Activated CD4-positive, alpha-beta T cell treated with anti-CD3 and anti-CD28 coated beads, Interleukin-2, Interleukin-6, amounts not matched to agents 100 ng/mL and 50 ng/mL, durations not matched to agents 16 hours and 8 hours (primary cell): ENCODE data around the gene ORM2.
"Not testable (repeated sequence)": the region's sequence is repeated elsewhere in the genome, so short reads cannot be mapped to it uniquely, and the experiment has no call there.

Source experiments
- DNase-seq: peaks from one replicate; pipeline ENCODE4 v3.0.0-alpha.2; 2020

The ORM2 gene

DNA sequence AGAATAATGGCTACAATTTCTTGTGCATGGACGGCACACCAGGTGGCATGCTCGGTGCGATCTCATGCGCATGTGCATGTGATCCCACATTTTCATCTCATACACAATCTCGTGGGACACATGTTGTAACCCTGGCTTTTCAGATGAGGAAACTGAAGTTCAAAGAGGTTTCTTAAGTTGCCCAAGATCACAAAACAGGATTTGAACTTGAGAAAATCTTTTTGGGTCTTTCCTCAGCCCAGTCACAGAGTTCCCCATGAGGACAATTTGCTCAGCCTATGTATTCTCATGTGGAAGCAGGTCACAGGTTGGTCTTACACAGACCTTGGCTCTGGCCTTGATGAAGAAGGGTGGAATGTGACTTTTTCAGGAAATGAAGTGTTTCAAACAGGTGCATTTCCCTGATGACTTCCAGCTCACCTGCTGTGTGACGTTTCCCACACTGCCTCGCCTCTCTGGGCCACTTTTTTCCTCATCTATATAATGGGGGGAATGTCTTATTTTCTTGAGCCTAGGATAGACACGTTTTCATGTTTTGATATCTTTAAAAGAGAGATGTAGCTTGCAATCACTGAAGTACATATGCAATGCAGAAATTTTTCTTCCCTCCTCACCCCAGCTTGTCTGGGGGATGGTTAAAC, 13.8 kb upstream of the ORM2 start:
- no peak for DNase-seq

DNA sequence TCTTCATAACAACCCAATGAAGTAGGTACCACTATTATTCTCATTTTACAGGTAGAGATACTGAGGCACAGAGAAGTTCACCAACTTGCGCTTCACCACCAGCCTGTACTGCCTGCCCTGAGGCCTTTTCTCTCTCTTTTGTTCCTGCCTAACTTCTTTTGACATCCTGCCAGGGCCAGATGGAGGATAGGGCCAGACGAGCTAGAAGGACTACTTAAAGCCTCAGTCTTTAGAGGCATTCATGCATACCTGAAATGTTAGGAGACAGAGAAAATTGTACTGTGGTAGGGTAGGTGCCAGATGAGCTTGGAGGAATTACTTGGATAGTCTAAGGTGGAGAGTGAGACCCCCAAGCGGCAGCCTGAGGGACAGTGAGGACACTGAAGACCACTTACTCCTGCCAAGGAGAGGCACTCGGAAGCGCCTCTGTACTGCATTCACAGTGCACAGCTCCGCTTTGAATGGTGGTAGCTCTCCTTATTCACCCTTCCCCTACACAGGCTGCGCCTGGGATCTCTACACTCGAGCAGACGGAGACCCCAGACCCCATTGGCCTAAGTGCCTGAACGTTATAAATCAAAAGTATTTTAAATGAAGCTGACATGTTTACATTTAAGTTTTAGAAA, 13.0 kb upstream of the ORM2 start:
- no peak for DNase-seq

DNA sequence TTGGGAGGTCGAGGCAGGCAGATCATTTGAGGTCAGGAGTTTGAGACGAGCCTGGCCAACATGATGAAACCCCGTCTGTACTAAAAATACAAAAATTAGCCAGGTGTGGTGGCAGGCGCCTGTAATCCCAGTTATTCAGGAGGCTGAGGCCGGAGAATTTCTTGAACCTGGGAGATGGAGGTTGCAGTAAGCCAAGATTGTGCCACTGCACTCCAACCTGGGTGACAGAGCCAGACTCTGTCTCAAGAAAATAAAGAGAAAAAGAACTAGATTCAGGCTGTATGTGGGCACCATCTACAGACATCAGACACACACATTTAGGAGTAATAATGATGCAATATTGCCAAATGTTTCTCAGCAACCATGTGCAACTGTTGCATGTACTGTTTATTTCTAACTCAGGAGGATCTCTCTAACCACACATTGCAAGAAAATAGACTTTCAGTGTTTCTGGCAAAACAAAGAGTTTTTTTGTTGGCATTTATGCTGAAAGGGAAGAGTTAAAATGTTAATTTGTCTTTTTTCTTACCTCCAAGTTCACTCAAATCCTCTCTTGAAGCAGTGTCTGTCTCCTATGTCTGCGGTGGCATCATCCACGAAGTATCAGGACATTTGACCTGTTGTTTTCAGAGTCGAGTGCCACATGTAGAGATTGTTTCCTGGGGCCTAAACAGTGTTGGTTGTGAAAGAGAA, 11.9 kb upstream of the ORM2 start:
- DNase-seq, result peak; percentile 27

DNA sequence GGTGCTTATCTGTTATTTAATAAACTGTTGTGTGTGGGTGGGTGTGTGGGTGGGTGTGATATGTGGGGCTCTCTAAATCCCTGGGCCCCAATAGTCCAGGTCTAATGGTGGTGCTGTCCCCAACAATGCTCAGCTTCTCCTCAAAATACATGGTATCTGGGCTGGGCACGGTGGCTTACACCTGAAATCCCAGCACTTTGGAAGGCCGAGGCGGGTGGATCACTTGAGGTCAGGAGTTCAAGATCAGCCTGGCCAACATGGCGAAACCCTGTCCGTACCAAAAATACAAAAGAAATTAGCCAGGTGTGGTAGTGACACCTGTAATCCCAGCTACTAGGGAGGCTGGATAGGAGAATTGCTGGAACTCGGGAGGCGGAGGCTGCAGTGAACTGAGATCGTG, 11.3 kb upstream of the ORM2 start:
- DNase-seq, result no peak

DNA sequence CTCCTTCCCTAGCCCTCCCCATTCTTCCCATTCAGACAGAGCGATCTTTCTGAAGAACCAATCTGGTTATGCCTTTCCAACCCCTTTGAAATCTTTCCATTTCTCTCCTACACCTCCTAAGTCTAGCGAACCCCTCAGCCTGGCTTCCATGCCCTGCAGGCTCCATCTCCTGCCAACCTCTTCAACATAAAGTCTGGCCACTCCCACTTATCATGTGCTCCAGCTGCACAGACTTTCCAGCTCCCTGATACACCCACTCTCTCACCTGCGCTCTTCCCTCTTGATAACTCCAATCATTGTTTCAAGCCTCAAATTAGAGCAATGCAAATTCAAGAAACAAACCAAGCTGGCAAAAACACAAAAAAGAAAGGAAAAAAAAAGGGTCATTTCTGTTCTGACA, 10.5 kb upstream of the ORM2 start:
- DNase-seq, result no peak

DNA sequence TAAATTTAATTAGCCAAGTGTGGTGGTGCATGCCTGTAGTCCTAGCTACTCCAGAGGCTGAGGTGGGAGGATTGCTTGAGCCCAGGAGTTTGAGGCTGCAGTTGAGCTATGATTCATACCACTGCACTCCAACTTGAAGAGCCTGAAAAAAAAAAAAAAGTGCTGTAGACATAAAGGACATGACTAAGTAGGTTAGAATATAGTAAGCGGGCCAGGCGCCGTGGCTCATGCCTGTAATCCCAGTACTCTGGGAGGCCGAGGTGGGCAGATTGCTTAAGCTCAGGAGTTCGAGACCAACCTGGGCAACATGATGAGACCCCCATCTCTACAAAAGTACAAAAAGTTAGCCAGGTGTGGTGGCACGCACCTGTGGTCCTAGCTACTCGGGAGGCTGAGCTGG, 9.0 kb upstream of the ORM2 start:
- DNase-seq, result not testable (repeated sequence)

DNA sequence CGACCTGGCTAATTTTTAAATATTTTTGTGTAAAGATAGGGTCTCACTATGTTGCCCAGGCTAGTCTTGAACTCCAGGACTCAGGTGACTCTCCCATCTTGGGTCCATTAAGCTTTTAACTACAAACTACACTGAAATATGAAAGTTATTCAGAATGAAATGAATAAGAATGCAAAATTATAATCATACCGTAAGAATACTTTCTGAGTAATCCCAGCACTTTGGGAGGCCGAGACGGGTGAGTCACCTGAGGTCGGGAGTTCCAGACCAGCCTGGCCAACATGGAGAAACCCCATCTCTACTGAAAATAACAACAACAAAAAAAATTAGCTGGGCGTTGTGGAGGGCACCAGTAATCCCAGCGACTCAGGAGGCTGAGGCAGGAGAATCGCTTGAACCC, 7.9 kb upstream of the ORM2 start:
- peak; percentile 54 for DNase-seq

DNA sequence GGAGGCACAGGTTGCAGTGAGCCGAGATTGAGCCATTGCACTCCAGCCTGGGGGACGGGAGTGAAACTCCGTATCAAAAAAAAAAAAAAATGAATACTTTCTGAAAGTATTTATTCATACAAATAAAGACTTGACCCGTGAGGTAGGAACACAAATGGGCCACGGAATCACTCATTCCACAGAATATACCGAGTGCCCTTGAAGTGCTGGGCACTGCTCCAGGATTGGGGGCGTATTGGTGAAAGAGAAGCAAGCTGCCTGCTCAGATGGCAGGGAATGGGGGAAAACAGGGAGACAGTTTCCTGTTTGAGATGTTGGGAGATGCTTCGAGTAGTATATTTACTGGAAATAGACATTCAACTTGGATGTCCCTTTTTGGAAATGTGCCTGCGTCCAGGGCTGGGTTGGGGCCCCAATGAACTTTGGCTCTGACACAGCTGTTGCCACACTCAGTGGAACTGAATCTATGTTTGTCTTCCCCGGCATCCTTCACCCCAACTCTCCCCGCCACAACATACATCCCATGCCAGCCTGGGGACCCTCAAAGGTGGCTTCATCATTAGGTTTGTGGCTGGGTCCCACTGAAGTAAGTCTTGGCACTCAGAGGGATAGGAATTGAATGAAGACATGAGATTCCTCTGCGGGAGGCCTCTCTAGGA, 7.4 kb upstream of the ORM2 start:
- not testable (repeated sequence) for DNase-seq

DNA sequence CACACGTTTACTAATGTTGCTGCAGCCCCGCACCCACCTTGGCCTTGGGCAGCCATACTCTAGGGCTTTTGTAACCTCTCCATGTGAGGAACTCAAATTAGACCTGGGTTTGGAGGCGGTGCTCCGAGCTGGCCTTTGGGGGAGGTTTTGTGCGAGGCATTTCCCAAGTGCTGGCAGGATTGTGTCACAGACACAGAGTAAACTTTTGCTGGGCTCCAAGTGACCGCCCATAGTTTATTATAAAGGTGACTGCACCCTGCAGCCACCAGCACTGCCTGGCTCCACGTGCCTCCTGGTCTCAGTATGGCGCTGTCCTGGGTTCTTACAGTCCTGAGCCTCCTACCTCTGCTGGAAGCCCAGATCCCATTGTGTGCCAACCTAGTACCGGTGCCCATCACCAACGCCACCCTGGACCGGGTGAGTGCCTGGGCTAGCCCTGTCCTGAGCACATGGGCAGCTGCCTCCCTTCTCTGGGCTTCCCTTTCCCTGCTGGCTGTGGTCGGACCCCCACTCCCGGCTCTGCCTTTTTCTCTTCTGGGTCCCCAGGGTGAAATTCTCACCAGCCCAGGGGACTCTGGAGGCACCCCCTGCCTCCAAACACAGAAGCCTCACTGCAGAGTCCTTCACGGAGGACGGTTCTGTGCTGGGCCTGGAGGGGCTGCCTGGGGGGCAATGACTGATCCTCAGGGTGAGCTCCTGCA, 6.7 kb upstream of the ORM2 start, which contains the start of gene ORM1:
ORM1 (plus strand) TSS at position 268 of the 701 bp plus-strand sequence; CDS start at position 304, 36 bp downstream.
- DNase-seq, result not testable (repeated sequence)

DNA sequence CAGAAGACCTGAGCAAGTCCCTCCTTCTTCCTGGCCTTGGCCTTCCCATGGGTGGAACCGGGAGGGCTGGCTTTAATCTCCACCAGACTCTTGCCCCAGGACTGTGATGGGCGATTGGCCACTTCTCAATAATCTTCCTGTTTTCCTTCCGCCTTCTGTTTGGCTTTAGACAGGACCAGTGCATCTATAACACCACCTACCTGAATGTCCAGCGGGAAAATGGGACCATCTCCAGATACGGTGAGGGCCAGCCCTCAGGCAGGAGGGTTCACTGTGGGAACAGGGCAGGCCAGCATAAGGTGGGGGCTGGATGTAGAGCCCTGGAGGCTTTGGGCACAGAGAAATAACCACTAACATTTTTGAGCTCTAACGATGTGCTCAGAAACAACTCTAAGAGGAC, 5.8 kb upstream of the ORM2 start:
- not testable (repeated sequence) for DNase-seq

DNA sequence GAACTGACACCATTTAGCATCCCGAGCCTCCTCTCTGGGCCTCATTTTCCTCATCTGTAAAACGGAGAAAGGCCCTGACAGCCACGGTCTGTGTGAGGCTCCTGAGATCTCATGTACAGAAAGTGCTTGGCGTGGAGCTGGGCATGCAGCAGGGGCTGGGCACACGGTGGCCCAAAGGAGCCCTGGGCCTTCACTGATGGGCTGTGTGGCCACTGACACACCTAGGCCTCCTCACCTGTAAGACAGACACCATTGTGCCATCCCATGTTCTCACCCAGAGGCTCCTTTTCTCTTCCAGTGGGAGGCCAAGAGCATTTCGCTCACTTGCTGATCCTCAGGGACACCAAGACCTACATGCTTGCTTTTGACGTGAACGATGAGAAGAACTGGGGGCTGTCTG, 5.2 kb upstream of the ORM2 start:
- no peak for DNase-seq

DNA sequence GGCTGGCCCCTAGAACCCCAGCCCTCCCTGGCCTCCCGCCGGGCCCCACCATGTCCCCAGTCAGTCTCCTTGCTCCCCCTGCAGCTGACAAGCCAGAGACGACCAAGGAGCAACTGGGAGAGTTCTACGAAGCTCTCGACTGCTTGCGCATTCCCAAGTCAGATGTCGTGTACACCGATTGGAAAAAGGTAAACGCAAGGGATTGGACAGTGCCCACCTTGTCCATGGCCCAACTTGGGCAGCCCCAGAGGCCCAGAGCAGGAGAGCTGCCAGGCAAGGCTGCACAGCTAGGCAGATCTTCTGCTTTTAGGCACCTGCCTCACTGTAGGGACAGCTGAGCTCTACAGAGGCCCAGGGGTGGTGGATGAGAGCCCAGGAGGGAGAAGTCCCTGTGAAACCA, 4.7 kb upstream of the ORM2 start:
- not testable (repeated sequence) for DNase-seq

DNA sequence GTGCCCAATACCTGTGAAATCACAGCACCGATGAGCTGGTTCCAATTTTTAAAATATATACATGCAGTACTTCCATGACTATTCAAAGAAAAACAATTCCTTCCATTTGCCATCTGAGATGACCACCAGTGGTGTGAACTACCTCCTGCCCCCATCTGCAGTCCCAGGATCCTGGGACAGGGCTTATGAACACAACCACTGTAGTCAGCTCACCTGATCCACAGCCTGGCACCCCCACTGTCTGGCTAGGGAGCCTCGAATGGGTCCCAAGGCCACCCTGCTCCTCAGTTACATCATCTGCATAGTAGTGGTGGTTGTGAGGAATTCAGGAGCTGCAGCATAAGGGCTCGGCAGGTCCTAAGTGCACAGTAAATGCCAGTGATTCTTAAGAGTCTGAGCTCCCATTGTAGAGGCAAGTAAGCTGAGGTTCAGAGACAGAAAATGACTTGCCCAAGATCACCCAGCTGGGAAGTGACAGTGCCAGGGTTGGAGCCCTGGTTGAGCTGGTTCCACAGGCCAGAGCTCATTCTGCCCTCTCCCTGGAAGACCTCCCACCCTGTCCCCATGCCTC, 3.9 kb upstream of the ORM2 start:
- not testable (repeated sequence) for DNase-seq

DNA sequence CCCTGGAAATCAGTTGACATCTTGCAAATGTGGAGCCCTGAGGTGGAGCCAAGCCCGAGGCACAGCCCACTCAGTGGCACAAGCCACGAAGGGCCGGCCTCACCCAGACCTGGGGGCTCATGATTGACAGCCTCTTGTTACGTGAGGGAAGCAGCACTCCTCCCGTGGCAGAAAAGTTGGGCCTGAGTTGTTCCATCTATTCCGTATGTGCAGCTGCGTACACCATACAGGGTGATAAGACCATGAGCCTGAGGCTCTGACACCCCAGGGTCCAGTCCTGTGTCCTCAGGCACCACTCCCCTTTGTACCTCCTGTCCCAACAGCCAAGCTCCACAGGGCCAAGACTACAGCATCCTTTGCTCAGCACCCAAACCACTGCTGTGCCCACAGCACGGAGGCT, 1.9 kb upstream of the ORM2 start:
- no peak for DNase-seq

DNA sequence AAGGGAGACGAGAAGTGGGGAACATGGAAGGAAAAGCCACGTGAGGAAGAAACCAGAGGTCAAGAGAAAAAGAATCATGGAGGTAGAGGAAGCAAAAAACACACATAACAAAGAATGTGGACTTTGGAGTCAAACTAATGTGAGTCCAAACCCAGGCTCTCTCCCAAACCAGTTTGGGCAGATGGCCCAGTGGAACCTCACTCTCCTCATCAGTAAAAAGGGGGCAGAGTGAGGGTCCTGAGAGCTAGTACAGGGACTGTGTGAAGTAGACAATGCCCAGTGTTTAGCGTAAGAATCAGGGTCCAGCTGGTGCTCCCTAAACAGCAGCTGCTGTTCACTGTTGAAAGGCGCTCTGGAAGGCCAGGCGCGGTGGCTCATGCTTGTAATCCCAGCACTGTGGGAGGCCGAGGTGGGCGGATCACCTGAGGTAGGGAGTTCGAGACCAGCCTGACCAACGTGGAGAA, 1.3 kb upstream of the ORM2 start:
- DNase-seq, result not testable (repeated sequence)

DNA sequence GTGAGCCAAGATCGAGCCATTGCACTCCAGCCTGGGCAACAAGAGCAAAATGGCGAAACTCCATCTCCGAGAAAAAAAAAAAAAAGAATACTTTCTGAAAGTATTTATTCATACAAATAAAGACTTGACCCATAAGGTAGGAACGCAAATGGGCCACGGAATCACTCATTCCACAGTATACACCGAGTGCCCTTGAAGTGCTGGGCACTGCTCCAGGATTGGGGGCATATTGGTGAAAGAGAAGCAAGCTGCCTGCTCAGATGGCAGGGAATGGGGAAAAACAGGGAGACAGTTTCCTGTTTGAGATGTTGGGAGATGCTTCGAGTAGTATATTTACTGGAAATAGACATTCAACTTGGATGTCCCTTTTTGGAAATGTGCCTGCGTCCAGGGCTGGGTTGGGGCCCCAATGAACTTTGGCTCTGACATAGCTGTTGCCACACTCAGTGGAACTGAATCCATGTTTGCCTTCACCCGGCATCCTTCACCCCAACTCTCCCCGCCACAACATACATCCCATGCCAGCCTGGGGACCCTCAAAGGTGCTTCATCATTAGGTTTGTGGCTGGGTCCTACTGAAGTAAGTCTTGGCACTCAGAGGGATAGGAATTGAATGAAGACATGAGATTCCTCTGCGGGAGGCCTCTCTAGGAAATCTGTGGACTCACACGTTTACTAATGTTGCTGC, 588 bp upstream of the ORM2 start:
- not testable (repeated sequence) for DNase-seq

DNA sequence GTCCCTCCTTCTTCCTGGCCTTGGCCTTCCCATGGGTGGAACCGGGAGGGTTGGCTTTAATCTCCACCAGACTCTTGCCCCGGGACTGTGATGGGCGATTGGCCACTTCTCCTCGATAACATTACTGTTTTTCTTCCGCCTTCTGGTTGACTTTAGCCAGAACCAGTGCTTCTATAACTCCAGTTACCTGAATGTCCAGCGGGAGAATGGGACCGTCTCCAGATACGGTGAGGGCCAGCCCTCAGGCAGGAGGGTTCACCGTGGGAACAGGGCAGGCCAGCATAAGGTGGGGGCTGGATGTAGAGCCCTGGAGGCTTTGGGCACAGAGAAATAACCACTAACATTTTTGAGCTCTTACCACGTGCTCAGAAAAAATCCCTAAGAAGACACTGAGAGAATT, 967 bp downstream of the ORM2 start:
- no peak for DNase-seq

DNA sequence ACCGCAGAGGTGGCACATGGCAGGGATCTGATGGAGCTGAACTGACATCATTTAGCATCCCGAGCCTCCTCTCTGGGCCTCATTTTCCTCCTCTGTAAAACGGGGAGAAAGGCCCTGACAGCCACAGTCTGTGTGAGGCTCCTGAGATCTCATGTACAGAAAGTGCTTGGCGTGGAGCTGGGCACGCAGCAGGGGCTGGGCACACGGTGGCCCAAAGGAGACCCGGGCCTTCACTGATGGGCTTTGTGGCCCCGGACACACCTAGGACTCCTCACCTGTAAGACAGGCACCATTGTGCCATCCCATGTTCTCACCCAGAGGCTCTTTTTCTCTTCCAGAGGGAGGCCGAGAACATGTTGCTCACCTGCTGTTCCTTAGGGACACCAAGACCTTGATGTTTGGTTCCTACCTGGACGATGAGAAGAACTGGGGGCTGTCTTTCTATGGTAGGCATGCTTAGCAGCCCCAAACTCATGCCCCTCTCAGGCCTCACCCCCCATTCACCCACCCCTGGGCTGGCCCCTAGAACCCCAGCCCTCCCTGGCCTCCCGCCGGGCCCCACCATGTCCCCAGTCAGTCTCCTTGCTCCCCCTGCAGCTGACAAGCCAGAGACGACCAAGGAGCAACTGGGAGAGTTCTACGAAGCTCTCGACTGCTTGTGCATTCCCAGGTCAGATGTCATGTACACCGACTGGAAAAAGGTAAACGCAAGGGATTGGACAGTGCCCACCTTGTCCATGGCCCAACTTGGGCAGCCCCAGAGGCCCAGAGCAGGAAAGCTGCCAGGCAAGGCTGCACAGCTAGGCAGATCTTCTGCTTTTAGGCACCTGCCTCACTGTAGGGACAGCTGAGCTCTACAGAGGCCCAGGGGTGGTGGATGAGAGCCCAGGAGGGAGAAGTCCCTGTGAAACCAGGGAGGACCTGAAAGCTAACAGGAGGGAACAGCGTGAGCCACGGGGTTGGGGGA, 1.8 kb downstream of the ORM2 start:
- not testable (repeated sequence) for DNase-seq

DNA sequence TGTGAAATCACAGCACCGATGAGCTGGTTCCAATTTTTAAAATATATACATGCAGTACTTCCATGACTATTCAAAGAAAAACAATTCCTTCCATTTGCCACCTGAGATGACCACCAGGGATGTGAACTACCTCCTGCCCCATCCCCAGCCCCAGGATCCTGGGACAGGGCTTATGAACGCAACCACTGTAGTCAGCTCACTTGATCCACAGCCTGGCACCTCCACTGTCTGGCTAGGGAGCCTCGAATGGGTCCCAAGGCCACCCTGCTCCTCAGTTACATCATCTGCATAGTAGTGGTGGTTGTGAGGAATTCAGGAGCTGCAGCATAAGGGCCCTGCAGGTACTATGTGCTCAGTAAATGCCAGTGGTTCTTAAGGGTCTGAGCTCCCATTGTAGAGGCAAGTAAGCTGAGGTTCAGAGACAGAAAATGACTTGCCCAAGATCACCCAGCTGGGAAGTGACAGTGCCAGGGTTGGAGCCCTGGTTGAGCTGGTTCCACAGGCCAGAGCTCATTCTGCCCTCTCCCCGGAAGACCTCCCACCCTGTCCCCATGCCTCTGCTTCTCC, 2.9 kb downstream of the ORM2 start:
- not testable (repeated sequence) for DNase-seq

DNA sequence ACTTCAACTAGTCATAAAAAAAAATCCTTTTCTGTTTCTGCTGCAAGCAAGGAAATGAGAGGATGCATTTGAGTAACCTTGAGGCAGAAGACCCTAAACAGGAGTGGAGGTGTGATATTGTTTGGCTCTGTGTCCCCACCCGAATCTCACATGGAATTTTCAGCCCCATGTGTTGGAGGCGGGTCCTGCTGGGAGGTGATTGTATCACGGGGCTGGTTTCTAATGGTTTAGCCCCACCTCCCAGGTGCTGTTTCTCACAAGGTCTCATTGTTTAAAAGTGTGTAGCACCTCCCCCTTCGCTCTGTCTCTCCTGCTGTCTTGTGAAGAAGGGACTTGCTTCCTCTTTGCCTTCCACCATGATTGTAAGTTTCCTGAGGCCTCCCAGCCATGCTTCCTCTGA, 4.0 kb downstream of the ORM2 start:
- not testable (repeated sequence) for DNase-seq
